ENCODE results near the gene SPATA16.

DNA sequence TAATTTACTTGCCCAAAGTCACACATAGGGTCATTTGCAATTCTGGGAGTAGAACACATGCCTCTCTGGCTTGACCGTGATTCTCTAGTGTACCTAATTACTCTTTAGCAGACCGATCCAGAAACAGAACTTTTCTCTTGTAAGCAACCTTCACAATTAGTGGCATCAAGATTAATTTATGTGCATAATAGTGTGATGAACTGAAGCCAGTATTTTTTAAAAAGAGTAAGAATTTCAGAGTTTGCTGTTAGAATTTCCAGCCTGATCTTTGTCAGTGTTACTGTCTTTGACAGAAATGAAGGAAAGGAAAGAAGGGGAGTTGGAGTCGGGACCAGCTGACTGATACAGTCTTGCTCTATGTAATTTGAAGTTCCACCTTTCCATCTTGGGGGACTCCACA is 137.1 kb downstream of the SPATA16 start:
- TF ChIP-seq, protein P1, sequence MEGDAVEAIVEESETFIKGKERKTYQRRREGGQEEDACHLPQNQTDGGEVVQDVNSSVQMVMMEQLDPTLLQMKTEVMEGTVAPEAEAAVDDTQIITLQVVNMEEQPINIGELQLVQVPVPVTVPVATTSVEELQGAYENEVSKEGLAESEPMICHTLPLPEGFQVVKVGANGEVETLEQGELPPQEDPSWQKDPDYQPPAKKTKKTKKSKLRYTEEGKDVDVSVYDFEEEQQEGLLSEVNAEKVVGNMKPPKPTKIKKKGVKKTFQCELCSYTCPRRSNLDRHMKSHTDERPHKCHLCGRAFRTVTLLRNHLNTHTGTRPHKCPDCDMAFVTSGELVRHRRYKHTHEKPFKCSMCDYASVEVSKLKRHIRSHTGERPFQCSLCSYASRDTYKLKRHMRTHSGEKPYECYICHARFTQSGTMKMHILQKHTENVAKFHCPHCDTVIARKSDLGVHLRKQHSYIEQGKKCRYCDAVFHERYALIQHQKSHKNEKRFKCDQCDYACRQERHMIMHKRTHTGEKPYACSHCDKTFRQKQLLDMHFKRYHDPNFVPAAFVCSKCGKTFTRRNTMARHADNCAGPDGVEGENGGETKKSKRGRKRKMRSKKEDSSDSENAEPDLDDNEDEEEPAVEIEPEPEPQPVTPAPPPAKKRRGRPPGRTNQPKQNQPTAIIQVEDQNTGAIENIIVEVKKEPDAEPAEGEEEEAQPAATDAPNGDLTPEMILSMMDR (IDR thresholded peaks at IDR 0.05), result no peak
- TF ChIP-seq EZH2 (IDR thresholded peaks at IDR 0.05; ENCODE audit: borderline replicate concordance, insufficient read depth, low read depth, low read length, poor library complexity, severe bottlenecking), result no peak

Measured in B cell (primary cell).